K562 (cell line): ENCODE data around the gene NOX5. TPM values are rescaled to one million over a fixed set of nuclear protein-coding genes. Genes with fewer than 3 reads are reported as not detected.

Experiments
- BRD4 ChIP-seq: fragments of 200-600 bp; sonication (generic); IDR thresholded peaks from 2 replicates; pipeline ENCODE4 v1.6.1; 2017; ENCODE audit warnings: inconsistent platforms
- BRD9 ChIP-seq: fragments of 450-650 bp; IDR thresholded peaks from 2 replicates; pipeline ENCODE4 v1.6.1; 2018; ENCODE audit warnings: low read depth; ENCODE audit not compliant: partially characterized antibody
- BRF2 ChIP-seq: IDR thresholded peaks from 3 replicates; pipeline ENCODE4 v1.6.1; 2011; ENCODE audit warnings: borderline replicate concordance, mild to moderate bottlenecking; ENCODE audit not compliant: insufficient read length, insufficient read depth
- CBX8 ChIP-seq: fragments of 200-600 bp; sonication (generic); IDR thresholded peaks from 2 replicates; pipeline ENCODE4 v1.6.1; 2012; ENCODE audit warnings: borderline replicate concordance, mixed run types, low read depth, mild to moderate bottlenecking, moderate library complexity, mixed read lengths, low read length, control low read depth, inconsistent platforms; ENCODE audit not compliant: poor library complexity, severe bottlenecking; ENCODE audit errors: extremely low read depth
- GMEB1 ChIP-seq: fragments of 250-450 bp; sonication (Bioruptor Pico); IDR thresholded peaks from 2 replicates; pipeline ENCODE4 v1.4.0; 2020; ENCODE audit warnings: mild to moderate bottlenecking
- IRF2 ChIP-seq: sonication (generic); formaldehyde crosslinking; IDR thresholded peaks from 2 replicates; pipeline ENCODE4 v1.8.1; 2022; ENCODE audit warnings: mild to moderate bottlenecking, missing genetic modification reagents
- MYC ChIP-seq, 2 experiments: fragments of 250-450 bp in 1 of 2; sonication (Bioruptor Pico) in 1 of 2; IDR thresholded peaks; 2 replicates each; pipeline versions ENCODE4 v1.5.1 to v1.6.1; 2012 to 2021; ENCODE audit warnings: low read depth in 2 of 2, borderline replicate concordance in 1 of 2, improper control_type of control experiment in 1 of 2, low read length in 1 of 2, mild to moderate bottlenecking in 1 of 2, moderate library complexity in 1 of 2
- RAD21 ChIP-seq, 2 experiments: fragments of 250-450 bp in 1 of 2; fragments of 450-650 bp in 1 of 2; sonication (Bioruptor Pico) in 1 of 2; formaldehyde crosslinking in 1 of 2; IDR thresholded peaks in 1 of 2; conservative IDR thresholded peaks in 1 of 2; 2 replicates each; pipeline versions ENCODE4 v1.4.0 to v1.8.0; 2020 to 2022; ENCODE audit warnings: mild to moderate bottlenecking in 2 of 2, moderate library complexity in 1 of 2
- SFPQ ChIP-seq: fragments of 200-400 bp; formaldehyde crosslinking; IDR thresholded peaks from 2 replicates; pipeline ENCODE4 v1.6.1; 2017; ENCODE audit warnings: mild to moderate bottlenecking, low read depth, low read length, moderate library complexity
- ZNF431 ChIP-seq: sonication (generic); formaldehyde crosslinking; IDR thresholded peaks from 2 replicates; pipeline ENCODE4 v1.8.0; 2022; ENCODE audit warnings: mild to moderate bottlenecking, missing genetic modification reagents
- polyA plus RNA-seq, 8 experiments: library from polyadenylated mRNA; depleted of rRNA in 4 of 8; stranded (reverse) in 5 of 8; unstranded in 3 of 8; fragments of >200 nt; fragmentation: Nextera tagmentation in 2 of 8; fragmentation: Illumina TruSeq in 1 of 8; extraction: Ambion mirVana in 2 of 8; extraction: Trizol in 1 of 8; gene quantifications; 2 replicates each; pipeline versions ENCODE4 v1.2.1 to v1.2.3, GENCODE V29; 2011 to 2014; ENCODE audit warnings: inconsistent platforms in 1 of 8, missing spikeins in 1 of 8
- total RNA-seq, 7 experiments: library from RNA; depleted of rRNA in 6 of 7; stranded (reverse); fragments of >200 nt in 6 of 7; fragmentation: Illumina TruSeq in 2 of 7; extraction: Trizol in 2 of 7; gene quantifications; 2 replicates each; pipeline versions ENCODE4 v1.2.1 to v1.2.3, GENCODE V29; 2011 to 2021; ENCODE audit warnings: low replicate concordance in 1 of 7
- TF ChIP-seq, protein P1 (sequence below), 2 experiments: fragments of 250-450 bp in 1 of 2; fragments of 450-650 bp in 1 of 2; sonication (Bioruptor Pico) in 1 of 2; IDR thresholded peaks; 2 replicates each; pipeline versions ENCODE4 v1.6.1 to v1.8.0; 2016 to 2021; ENCODE audit warnings: mild to moderate bottlenecking in 2 of 2, moderate library complexity in 2 of 2, missing compliant biosample characterization in 1 of 2, missing genetic modification characterization in 1 of 2
- TF ChIP-seq, protein P2 (sequence below): fragments of 250-450 bp; sonication (Bioruptor Pico); IDR thresholded peaks from 2 replicates; pipeline ENCODE4 v1.5.0; 2022; ENCODE audit warnings: mild to moderate bottlenecking
- TF ChIP-seq, protein P3 (sequence below): sonication (generic); formaldehyde crosslinking; IDR thresholded peaks from 2 replicates; pipeline ENCODE4 v1.8.0; 2022; ENCODE audit warnings: mild to moderate bottlenecking, missing genetic modification reagents
- TF ChIP-seq, protein P4 (sequence below): sonication (generic); formaldehyde crosslinking; IDR thresholded peaks from 2 replicates; pipeline ENCODE4 v1.8.0; 2022; ENCODE audit warnings: missing genetic modification reagents, mild to moderate bottlenecking, borderline replicate concordance

Gene NOX5
- total and polyA plus RNA-seq, 9 of the 15 experiments (the other 6 are each of a cell fraction or from before 2014, with no cell fraction given): 0.01 TPM; not detected in 8

DNA sequence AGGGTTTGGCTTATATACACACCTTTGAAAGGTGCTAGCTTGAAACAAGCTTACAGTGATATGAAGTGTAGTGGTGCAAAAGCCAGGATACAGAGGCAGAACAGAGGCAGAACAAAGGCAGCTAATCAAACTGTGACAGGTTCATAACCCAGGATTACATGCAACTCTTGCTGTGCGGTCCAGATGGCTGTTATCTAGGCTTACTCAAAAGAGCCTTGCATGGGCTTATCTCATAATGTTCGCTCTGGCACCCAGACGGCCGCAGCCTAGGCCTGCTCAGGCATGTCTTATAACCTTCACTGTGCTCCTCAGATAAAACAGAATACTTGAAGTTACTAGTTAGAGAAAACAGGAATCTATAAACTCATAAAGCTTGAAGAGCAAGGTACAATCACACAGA lies 22.8 kb upstream of the NOX5 start (continued):
- TF ChIP-seq BRF2 (no peak), BRD9 (peak; percentile 66), SFPQ (no peak), GMEB1 (CRISPR knock-in tag) (no peak), RAD21 (CRISPR knock-in tag; conservative IDR thresholded peaks at IDR 0.05 in 1 of 2, IDR thresholded peaks at IDR 0.05 in 1 of 2) (0 out of 4 replicates have a peak, but pooled peaks of 1 of the 2 experiments have one; percentile 14), IRF2 (CRISPR knock-in tag) (no peak), CBX8 (no peak), MYC (IDR thresholded peaks at IDR 0.05; ENCODE audit: low read depth, low read length) (peak; percentile 66; the same call in 1 of the 2 replicates), MYC (CRISPR knock-in tag; IDR thresholded peaks at IDR 0.05; ENCODE audit: borderline replicate concordance, low read depth) (no peak), ZNF431 (no peak), BRD4 (no peak)
- TF ChIP-seq, protein P1, sequence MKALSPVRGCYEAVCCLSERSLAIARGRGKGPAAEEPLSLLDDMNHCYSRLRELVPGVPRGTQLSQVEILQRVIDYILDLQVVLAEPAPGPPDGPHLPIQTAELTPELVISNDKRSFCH (CRISPR knock-in tag; IDR thresholded peaks at IDR 0.05): no peak
- TF ChIP-seq, protein P1 (tag; IDR thresholded peaks at IDR 0.05): peak; percentile 82
- TF ChIP-seq, protein P2, sequence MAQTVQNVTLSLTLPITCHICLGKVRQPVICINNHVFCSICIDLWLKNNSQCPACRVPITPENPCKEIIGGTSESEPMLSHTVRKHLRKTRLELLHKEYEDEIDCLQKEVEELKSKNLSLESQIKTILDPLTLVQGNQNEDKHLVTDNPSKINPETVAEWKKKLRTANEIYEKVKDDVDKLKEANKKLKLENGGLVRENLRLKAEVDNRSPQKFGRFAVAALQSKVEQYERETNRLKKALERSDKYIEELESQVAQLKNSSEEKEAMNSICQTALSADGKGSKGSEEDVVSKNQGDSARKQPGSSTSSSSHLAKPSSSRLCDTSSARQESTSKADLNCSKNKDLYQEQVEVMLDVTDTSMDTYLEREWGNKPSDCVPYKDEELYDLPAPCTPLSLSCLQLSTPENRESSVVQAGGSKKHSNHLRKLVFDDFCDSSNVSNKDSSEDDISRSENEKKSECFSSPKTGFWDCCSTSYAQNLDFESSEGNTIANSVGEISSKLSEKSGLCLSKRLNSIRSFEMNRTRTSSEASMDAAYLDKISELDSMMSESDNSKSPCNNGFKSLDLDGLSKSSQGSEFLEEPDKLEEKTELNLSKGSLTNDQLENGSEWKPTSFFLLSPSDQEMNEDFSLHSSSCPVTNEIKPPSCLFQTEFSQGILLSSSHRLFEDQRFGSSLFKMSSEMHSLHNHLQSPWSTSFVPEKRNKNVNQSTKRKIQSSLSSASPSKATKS (CRISPR knock-in tag): no peak
- TF ChIP-seq, protein P3, sequence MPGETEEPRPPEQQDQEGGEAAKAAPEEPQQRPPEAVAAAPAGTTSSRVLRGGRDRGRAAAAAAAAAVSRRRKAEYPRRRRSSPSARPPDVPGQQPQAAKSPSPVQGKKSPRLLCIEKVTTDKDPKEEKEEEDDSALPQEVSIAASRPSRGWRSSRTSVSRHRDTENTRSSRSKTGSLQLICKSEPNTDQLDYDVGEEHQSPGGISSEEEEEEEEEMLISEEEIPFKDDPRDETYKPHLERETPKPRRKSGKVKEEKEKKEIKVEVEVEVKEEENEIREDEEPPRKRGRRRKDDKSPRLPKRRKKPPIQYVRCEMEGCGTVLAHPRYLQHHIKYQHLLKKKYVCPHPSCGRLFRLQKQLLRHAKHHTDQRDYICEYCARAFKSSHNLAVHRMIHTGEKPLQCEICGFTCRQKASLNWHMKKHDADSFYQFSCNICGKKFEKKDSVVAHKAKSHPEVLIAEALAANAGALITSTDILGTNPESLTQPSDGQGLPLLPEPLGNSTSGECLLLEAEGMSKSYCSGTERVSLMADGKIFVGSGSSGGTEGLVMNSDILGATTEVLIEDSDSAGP: no peak
- TF ChIP-seq, protein P4, sequence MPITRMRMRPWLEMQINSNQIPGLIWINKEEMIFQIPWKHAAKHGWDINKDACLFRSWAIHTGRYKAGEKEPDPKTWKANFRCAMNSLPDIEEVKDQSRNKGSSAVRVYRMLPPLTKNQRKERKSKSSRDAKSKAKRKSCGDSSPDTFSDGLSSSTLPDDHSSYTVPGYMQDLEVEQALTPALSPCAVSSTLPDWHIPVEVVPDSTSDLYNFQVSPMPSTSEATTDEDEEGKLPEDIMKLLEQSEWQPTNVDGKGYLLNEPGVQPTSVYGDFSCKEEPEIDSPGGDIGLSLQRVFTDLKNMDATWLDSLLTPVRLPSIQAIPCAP: no peak
